Activated CD4-positive, alpha-beta memory T cell treated with anti-CD3 and anti-CD28 coated beads, Interleukin-2, amount 10 ng/mL, durations not matched to agents 7 days and 5 days (primary cell): Measurements from ENCODE around the gene KRTAP23-1. TPM values are rescaled to one million over a fixed set of nuclear protein-coding genes. Genes with fewer than 3 reads are reported as not detected.

Experiments
- CTCF ChIA-PET: fragments of 350-600 bp; sonication (Branson Sonifier 250); formaldehyde crosslinking; loops from one replicate; lab custom pipeline; 2021; ENCODE audit warnings: antibody characterized with exemption, inconsistent platforms; lab: Charles Lee
- POLR2A ChIA-PET: fragments of 350-600 bp; sonication (Branson Sonifier 250); formaldehyde crosslinking; loops from one replicate; lab custom pipeline; 2021; ENCODE audit warnings: antibody characterized with exemption; lab: Charles Lee
- DNase-seq: peaks from one replicate; pipeline ENCODE4 v3.0.0-alpha.2; 2020
- H3K27ac Mint-ChIP-seq: one replicate; pipeline ENCODE4 v1.8.0; 2021; ENCODE audit warnings: mild to moderate bottlenecking, mixed read lengths
- H3K27me3 Mint-ChIP-seq: one replicate; pipeline ENCODE4 v1.8.0; 2021; ENCODE audit warnings: mixed read lengths
- H3K36me3 Mint-ChIP-seq: one replicate; pipeline ENCODE4 v1.8.0; 2021; ENCODE audit warnings: low read depth, mixed read lengths
- H3K4me1 Mint-ChIP-seq: one replicate; pipeline ENCODE4 v1.8.0; 2021; ENCODE audit warnings: mixed read lengths
- H3K4me3 Mint-ChIP-seq: one replicate; pipeline ENCODE4 v1.8.0; 2021; ENCODE audit warnings: mild to moderate bottlenecking, mixed read lengths
- H3K9me3 Mint-ChIP-seq: one replicate; pipeline ENCODE4 v1.8.0; 2021; ENCODE audit warnings: mixed read lengths
- total RNA-seq, 2 experiments: library from RNA; stranded (reverse); gene quantifications; one replicate each; pipeline ENCODE4 v1.2.3, GENCODE V29; 2021

KRTAP23-1 gene
- not detected for total RNA-seq

GRCh38 chr21:30348506-30348905, at the start of gene KRTAP23-1:
KRTAP23-1 (minus strand) TSS chr21:30348606; CDS start chr21:30348606, 0 bp downstream.
- Mint-ChIP-seq H3K36me3 (no peaks in the 10 kb centered on the region), H3K4me1 (no peaks in the 10 kb centered on the region), H3K27ac (no peak within 1 kb of the TSS), H3K27me3 (no peaks in the 10 kb centered on the region), H3K4me3 (no peak within 1 kb of the TSS), H3K9me3 (no peaks in the 10 kb centered on the region)
- DNase-seq, result no peak
- CTCF ChIA-PET, result interaction anchor here (0.6 kb wide), 1 partner anchor 257 kb away, joined by 3 read pairs; no protein-coding TSS in a partner anchor
- POLR2A ChIA-PET, result no interaction called here

DNA sequence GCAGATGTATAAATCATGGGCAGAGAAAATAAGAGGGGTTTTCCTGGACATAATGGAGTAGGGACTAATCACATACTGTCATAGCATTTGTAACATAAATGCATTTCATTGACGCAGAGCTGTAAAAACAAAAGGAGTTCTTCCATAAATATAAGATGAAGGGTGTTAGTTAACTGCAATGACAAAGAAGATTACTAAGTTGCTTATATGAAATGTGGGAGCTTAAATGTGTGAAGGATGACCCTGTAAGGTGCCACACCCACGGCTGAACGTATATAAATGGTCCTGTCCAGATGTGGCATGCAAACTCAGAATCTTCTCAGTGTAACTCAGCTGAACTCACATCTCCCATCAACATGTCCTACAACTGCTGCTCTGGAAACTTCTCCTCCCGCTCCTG, 47.3 kb upstream of the KRTAP23-1 start, which contains the start of gene KRTAP13-1:
TSS of gene KRTAP13-1 (plus strand) at position 301 of the 400 bp plus-strand sequence. CDS start at position 357, 56 bp downstream.
- DNase-seq, result no peak
- ChIA-PET POLR2A (no interaction called here), CTCF (no interaction called here)
- Mint-ChIP-seq H3K4me1 (no peaks in the 10 kb centered on the region), H3K27me3 (no peaks in the 10 kb centered on the region), H3K9me3 (peaks cover 3% of the 10 kb centered on the region), H3K36me3 (no peaks in the 10 kb centered on the region), H3K27ac (no peak within 1 kb of the TSS), H3K4me3 (no peak within 1 kb of the TSS)

DNA sequence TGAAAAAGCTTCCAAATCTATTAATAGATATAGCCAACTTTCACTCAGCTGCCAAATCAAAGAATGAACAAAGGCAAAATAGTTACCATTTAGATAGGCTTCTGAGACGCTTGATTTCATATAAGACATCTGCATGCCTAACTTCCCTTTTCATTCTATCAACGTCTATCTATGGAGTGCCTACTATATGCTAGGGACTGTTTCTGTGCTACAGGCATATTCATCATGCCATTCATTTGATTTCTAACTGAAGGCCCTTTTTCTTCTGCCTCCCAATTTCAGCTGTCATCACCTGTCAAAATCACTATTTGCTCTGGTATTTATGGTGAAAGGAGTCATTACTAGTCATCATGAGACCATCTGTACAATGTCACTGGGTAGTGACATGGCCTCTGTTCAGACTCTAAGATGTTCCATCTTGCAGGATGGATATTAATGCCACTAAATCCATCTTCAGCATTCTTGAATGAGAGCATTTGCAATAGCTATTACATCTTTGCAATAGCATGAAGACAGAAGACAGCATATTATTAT, 43.2 kb upstream of the KRTAP23-1 start:
- H3K27me3 Mint-ChIP-seq, result no peaks in the 10 kb centered on the region
- H3K4me1 Mint-ChIP-seq, result no peaks in the 10 kb centered on the region
- no peaks in the 10 kb centered on the region for H3K36me3 Mint-ChIP-seq
- no peak overlapping the region for H3K27ac Mint-ChIP-seq
- no peaks in the 10 kb centered on the region for H3K9me3 Mint-ChIP-seq
- no peak for DNase-seq
- ChIA-PET CTCF (interaction anchor here (1.1 kb wide), 1 partner anchor 19 kb away, joined by 3 read pairs; no protein-coding TSS in a partner anchor), POLR2A (no interaction called here)
- no peak overlapping the region for H3K4me3 Mint-ChIP-seq

DNA sequence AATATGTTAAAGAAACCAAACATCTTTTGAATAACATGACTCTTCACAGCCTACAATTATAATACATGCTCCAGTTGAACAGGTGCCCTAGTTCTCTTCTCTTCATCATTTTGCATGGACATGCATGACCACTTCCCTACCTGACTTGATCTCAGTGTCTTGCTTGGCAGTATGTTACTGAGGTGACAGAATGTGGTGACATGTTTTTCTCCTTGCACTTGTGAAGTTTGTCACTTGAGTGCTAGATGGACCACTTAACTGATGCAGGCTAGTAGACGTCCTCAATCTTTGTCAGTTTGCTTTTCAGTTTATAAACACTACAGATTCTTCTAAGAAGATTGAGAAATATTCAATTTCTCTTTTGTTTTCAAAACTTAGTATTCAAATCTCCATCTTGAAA, 33.8 kb upstream of the KRTAP23-1 start:
- Mint-ChIP-seq H3K27me3 (no peaks in the 10 kb centered on the region), H3K27ac (no peak overlapping the region), H3K9me3 (no peaks in the 10 kb centered on the region), H3K4me3 (no peak overlapping the region), H3K36me3 (no peaks in the 10 kb centered on the region), H3K4me1 (no peaks in the 10 kb centered on the region)
- ChIA-PET CTCF (no interaction called here), POLR2A (no interaction called here)
- DNase-seq, result no peak

GRCh38 chr21:30372139-30372770, 23.8 kb upstream of the KRTAP23-1 start, which contains the start of gene KRTAP13-2:
KRTAP13-2 (minus strand) TSS chr21:30372271; CDS start chr21:30372213, 58 bp downstream.
- H3K27me3 Mint-ChIP-seq, result no peaks in the 10 kb centered on the region
- no peaks in the 10 kb centered on the region for H3K36me3 Mint-ChIP-seq
- H3K4me1 Mint-ChIP-seq, result no peaks in the 10 kb centered on the region
- no peak within 1 kb of the TSS for H3K4me3 Mint-ChIP-seq
- ChIA-PET POLR2A (no interaction called here), CTCF (no interaction called here)
- no peak for DNase-seq
- H3K27ac Mint-ChIP-seq, result no peak within 1 kb of the TSS
- H3K9me3 Mint-ChIP-seq, result no peaks in the 10 kb centered on the region

GRCh38 chr21:30355906-30356305, 7.5 kb upstream of the KRTAP23-1 start:
- ChIA-PET CTCF (no interaction called here), POLR2A (no interaction called here)
- no peak overlapping the region for H3K27ac Mint-ChIP-seq

DNA sequence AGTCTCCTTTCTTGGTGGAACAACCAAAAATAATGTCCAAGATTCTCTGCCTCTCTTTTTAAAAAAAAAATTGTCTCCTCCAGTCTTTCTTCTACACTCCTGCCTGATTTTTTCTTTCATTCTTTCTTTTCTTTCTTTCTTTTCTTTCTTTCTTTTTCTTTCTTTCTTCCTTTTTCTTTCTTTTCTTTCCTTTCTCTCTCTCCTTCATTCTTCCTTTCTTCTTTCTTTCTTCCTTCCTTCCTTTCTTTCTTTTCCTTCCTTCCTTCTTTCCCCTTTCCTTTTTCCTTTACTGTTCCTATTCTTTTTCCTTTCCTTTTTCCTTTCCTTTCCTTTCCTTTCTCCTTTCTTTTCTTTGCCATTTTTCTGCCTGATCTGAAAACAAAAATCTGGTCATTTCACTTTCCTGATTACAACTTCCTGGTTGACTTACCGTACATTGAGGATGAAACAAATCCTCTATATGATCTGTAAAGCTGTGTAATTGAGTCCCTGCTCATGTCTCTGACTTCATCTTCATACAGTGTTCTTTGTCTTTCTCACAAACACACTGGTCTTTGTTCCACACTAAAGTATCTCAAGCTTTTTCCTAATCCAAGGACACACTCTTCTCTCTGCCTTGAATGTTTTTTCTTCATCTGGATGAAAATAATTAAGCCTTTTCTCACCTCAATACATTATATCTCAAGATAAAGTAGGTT, 6.1 kb upstream of the KRTAP23-1 start:
- Mint-ChIP-seq H3K4me1 (no peaks in the 10 kb centered on the region), H3K27me3 (no peaks in the 10 kb centered on the region), H3K9me3 (no peaks in the 10 kb centered on the region), H3K4me3 (no peak overlapping the region), H3K36me3 (no peaks in the 10 kb centered on the region), H3K27ac (no peak overlapping the region)
- ChIA-PET CTCF (no interaction called here), POLR2A (no interaction called here)
- no peak for DNase-seq

More at GRCh38 chr21:30355906-30356305, 7.5 kb upstream of the KRTAP23-1 start:
- Mint-ChIP-seq H3K27me3 (no peaks in the 10 kb centered on the region), H3K4me3 (no peak overlapping the region), H3K4me1 (no peaks in the 10 kb centered on the region), H3K36me3 (no peaks in the 10 kb centered on the region), H3K9me3 (no peaks in the 10 kb centered on the region)
- no peak for DNase-seq

GRCh38 chr21:30351534-30351933, 3.1 kb upstream of the KRTAP23-1 start:
- ChIA-PET POLR2A (no interaction called here), CTCF (no interaction called here)
- H3K9me3 Mint-ChIP-seq, result no peaks in the 10 kb centered on the region
- no peaks in the 10 kb centered on the region for H3K36me3 Mint-ChIP-seq
- H3K4me3 Mint-ChIP-seq, result no peak overlapping the region
- H3K4me1 Mint-ChIP-seq, result no peaks in the 10 kb centered on the region
- H3K27ac Mint-ChIP-seq, result no peak overlapping the region
- no peaks in the 10 kb centered on the region for H3K27me3 Mint-ChIP-seq
- no peak for DNase-seq

- H3K36me3 Mint-ChIP-seq, result no peaks in the 10 kb centered on the region
- H3K4me1 Mint-ChIP-seq, result no peaks in the 10 kb centered on the region
- no peak for DNase-seq
- no peaks in the 10 kb centered on the region for H3K9me3 Mint-ChIP-seq
- H3K27ac Mint-ChIP-seq, result no peak overlapping the region
- no peak overlapping the region for H3K4me3 Mint-ChIP-seq
- CTCF ChIA-PET, result no interaction called here
- H3K27me3 Mint-ChIP-seq, result no peaks in the 10 kb centered on the region
- POLR2A ChIA-PET, result no interaction called here
These were observed 1.2 kb upstream of the KRTAP23-1 start for GRCh38 chr21:30349572-30349971.

- H3K9me3 Mint-ChIP-seq, result no peaks in the 10 kb centered on the region
- no peaks in the 10 kb centered on the region for H3K36me3 Mint-ChIP-seq
- no peaks in the 10 kb centered on the region for H3K27me3 Mint-ChIP-seq
- ChIA-PET POLR2A (no interaction called here), CTCF (no interaction called here)
- DNase-seq, result no peak
- no peak overlapping the region for H3K4me3 Mint-ChIP-seq
- H3K27ac Mint-ChIP-seq, result no peak overlapping the region
- no peaks in the 10 kb centered on the region for H3K4me1 Mint-ChIP-seq
These were observed 3.4 kb downstream of the KRTAP23-1 start for GRCh38 chr21:30345014-30345413.

- H3K9me3 Mint-ChIP-seq, result no peaks in the 10 kb centered on the region
- no peak for DNase-seq
These were observed 7.5 kb downstream of the KRTAP23-1 start for GRCh38 chr21:30340714-30341573.

DNA sequence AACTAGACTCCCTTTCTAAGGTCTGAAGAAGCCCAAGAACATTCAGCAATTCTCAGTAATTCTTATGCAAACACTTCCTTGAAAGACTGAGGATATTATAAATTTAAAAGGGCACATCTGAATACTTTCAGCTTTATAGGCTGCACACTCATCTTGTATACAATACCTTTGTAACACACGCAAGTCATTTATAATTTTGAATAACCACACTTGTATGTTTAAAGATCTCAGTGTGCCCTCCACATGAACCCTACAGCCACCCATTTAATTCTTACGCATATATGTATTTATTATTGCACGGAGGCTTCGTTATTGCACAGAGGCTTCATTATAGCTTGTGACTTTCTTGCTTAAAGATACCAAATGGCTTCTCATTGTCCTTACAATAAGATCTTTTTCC, 9.7 kb downstream of the KRTAP23-1 start:
- Mint-ChIP-seq H3K9me3 (no peaks in the 10 kb centered on the region), H3K27me3 (no peaks in the 10 kb centered on the region), H3K27ac (no peak overlapping the region), H3K4me3 (no peak overlapping the region), H3K36me3 (no peaks in the 10 kb centered on the region), H3K4me1 (no peaks in the 10 kb centered on the region)
- DNase-seq, result no peak
- ChIA-PET CTCF (no interaction called here), POLR2A (no interaction called here)

More at GRCh38 chr21:30340714-30341573, 7.5 kb downstream of the KRTAP23-1 start:
- H3K27ac Mint-ChIP-seq, result no peak overlapping the region
- H3K36me3 Mint-ChIP-seq, result no peaks in the 10 kb centered on the region
- CTCF ChIA-PET, result interaction anchor here (0.7 to 1.1 kb wide), 2 partner anchors 656 to 742 kb away, joined by 3 read pairs; no protein-coding TSS in a partner anchor
- no peaks in the 10 kb centered on the region for H3K4me1 Mint-ChIP-seq
- POLR2A ChIA-PET, result no interaction called here
- H3K27me3 Mint-ChIP-seq, result no peaks in the 10 kb centered on the region
- no peak overlapping the region for H3K4me3 Mint-ChIP-seq

GRCh38 chr21:30337772-30338171, 10.6 kb downstream of the KRTAP23-1 start:
- H3K4me3 Mint-ChIP-seq, result no peak overlapping the region
- POLR2A ChIA-PET, result no interaction called here

More at GRCh38 chr21:30337772-30338171, 10.6 kb downstream of the KRTAP23-1 start:
- H3K4me1 Mint-ChIP-seq, result no peaks in the 10 kb centered on the region
- CTCF ChIA-PET, result no interaction called here
- no peaks in the 10 kb centered on the region for H3K27me3 Mint-ChIP-seq
- no peak overlapping the region for H3K27ac Mint-ChIP-seq
- H3K36me3 Mint-ChIP-seq, result no peaks in the 10 kb centered on the region
- H3K9me3 Mint-ChIP-seq, result no peaks in the 10 kb centered on the region
- DNase-seq, result no peak
